H9 (cell line): ENCODE measurements around the gene MVB12A. TPM values are rescaled to one million over a fixed set of nuclear protein-coding genes. Genes with fewer than 3 reads are reported as not detected.

ENCODE experiments used
- DNase-seq: peaks from one replicate; pipeline ENCODE4 v3.0.0-alpha.2; 2017
- H2AFZ ChIP-seq: one replicate; pipeline ENCODE4 v1.6.1; 2013; ENCODE audit warnings: mild to moderate bottlenecking, low read length, control low read depth, moderate library complexity
- H2AK5ac ChIP-seq: 2 replicates; pipeline ENCODE4 v1.6.1; 2013; ENCODE audit warnings: low read length, control low read depth, mixed read lengths; ENCODE audit not compliant: insufficient read length
- H2BK120ac ChIP-seq: one replicate; pipeline ENCODE4 v1.6.1; 2013; ENCODE audit warnings: low read depth, mild to moderate bottlenecking, low read length, control low read depth, inconsistent platforms; ENCODE audit not compliant: poor library complexity, severe bottlenecking
- H2BK12ac ChIP-seq: 2 replicates; pipeline ENCODE4 v1.6.1; 2013; ENCODE audit warnings: low read length, control low read depth, mixed read lengths, low read depth; ENCODE audit not compliant: insufficient read length
- H2BK15ac ChIP-seq: 2 replicates; pipeline ENCODE4 v1.6.1; 2013; ENCODE audit warnings: low read depth, low read length, control low read depth
- H2BK20ac ChIP-seq: one replicate; pipeline ENCODE4 v1.6.1; 2013; ENCODE audit warnings: low read depth, mild to moderate bottlenecking, low read length, control low read depth, inconsistent platforms; ENCODE audit not compliant: poor library complexity, severe bottlenecking
- H2BK5ac ChIP-seq: 2 replicates; pipeline ENCODE4 v1.6.1; 2013; ENCODE audit warnings: low read length, control low read depth, mixed read lengths; ENCODE audit not compliant: insufficient read length
- H3K14ac ChIP-seq: 2 replicates; pipeline ENCODE4 v1.6.1; 2013; ENCODE audit warnings: low read length, control low read depth; ENCODE audit not compliant: insufficient read depth
- H3K18ac ChIP-seq: 2 replicates; pipeline ENCODE4 v1.6.1; 2013; ENCODE audit warnings: low read depth, mild to moderate bottlenecking, mixed read lengths, low read length, control low read depth; ENCODE audit not compliant: insufficient read length
- H3K23ac ChIP-seq: 2 replicates; pipeline ENCODE4 v1.6.1; 2013; ENCODE audit warnings: low read length, control low read depth, mixed read lengths, low read depth; ENCODE audit not compliant: insufficient read length
- H3K23me2 ChIP-seq: 2 replicates; pipeline ENCODE4 v1.6.1; 2013; ENCODE audit warnings: low read depth, mild to moderate bottlenecking, mixed read lengths, low read length, control low read depth; ENCODE audit not compliant: insufficient read length, poor library complexity, severe bottlenecking
- H3K27ac ChIP-seq: 2 replicates; pipeline ENCODE4 v1.5.1; 2013; ENCODE audit warnings: low read length, control low read depth, mixed read lengths, low read depth; ENCODE audit not compliant: insufficient read length
- H3K27me3 ChIP-seq: 2 replicates; pipeline ENCODE4 v1.6.1; 2013; ENCODE audit warnings: low read length, control low read depth, inconsistent platforms; ENCODE audit not compliant: insufficient read depth
- H3K4ac ChIP-seq: 2 replicates; pipeline ENCODE4 v1.6.1; 2013; ENCODE audit warnings: low read depth, mild to moderate bottlenecking, control low read depth, inconsistent platforms, low read length, moderate library complexity
- H3K4me1 ChIP-seq: 2 replicates; pipeline ENCODE4 v1.6.1; 2013; ENCODE audit warnings: low read length, control low read depth, inconsistent platforms; ENCODE audit not compliant: insufficient read depth
- H3K4me2 ChIP-seq: 2 replicates; pipeline ENCODE4 v1.6.1; 2013; ENCODE audit warnings: low read length, control low read depth, mixed read lengths; ENCODE audit not compliant: insufficient read length, insufficient read depth
- H3K56ac ChIP-seq: 2 replicates; pipeline ENCODE4 v1.6.1; 2013; ENCODE audit warnings: low read depth, mild to moderate bottlenecking, mixed read lengths, low read length, control low read depth; ENCODE audit not compliant: insufficient read length
- H3K79me1 ChIP-seq: 2 replicates; pipeline ENCODE4 v1.6.1; 2013; ENCODE audit warnings: low read depth, mild to moderate bottlenecking, moderate library complexity, low read length, control low read depth, inconsistent platforms; ENCODE audit not compliant: insufficient read depth, poor library complexity, severe bottlenecking
- H3K79me2 ChIP-seq: 2 replicates; pipeline ENCODE4 v1.6.1; 2013; ENCODE audit warnings: low read length, control low read depth, inconsistent platforms; ENCODE audit not compliant: insufficient read depth
- H3K9ac ChIP-seq: 2 replicates; pipeline ENCODE4 v1.6.1; 2013; ENCODE audit warnings: low read length, control low read depth, mixed read lengths; ENCODE audit not compliant: insufficient read length; ENCODE audit errors: extremely low read depth
- H3K9me3 ChIP-seq: one replicate; pipeline ENCODE4 v1.6.1; 2013; ENCODE audit warnings: low read depth, low read length, inconsistent platforms; ENCODE audit not compliant: control insufficient read depth
- H3T11ph ChIP-seq: one replicate; pipeline ENCODE4 v1.6.1; 2013; ENCODE audit warnings: mild to moderate bottlenecking, low read length, control low read depth, inconsistent platforms
- H4K20me1 ChIP-seq: one replicate; pipeline ENCODE4 v1.6.1; 2013; ENCODE audit not compliant: control insufficient read depth, insufficient read length, insufficient read depth
- H4K5ac ChIP-seq: 2 replicates; pipeline ENCODE4 v1.6.1; 2013; ENCODE audit warnings: low read depth, mild to moderate bottlenecking, mixed read lengths, low read length, control low read depth; ENCODE audit not compliant: insufficient read length
- H4K8ac ChIP-seq: replicated peaks from 2 replicates; pipeline ENCODE4 v1.6.1; 2013; ENCODE audit warnings: low read length, control low read depth, mixed read lengths, low read depth; ENCODE audit not compliant: insufficient read length
- H4K91ac ChIP-seq: 2 replicates; pipeline ENCODE4 v1.6.1; 2013; ENCODE audit warnings: low read depth, mild to moderate bottlenecking, moderate library complexity, mixed read lengths, low read length, control low read depth; ENCODE audit not compliant: insufficient read length
- H3K27ac Mint-ChIP-seq, 3 experiments: 2 replicates in 2 of 3; 3 replicates in 1 of 3; pipeline ENCODE4 v1.8.0; 2020 to 2021; ENCODE audit warnings: mixed read lengths in 3 of 3, mild to moderate bottlenecking in 1 of 3, moderate library complexity in 1 of 3
- H3K27me3 Mint-ChIP-seq: 2 replicates; pipeline ENCODE4 v1.8.0; 2021; ENCODE audit warnings: low read depth, mild to moderate bottlenecking, moderate library complexity, mixed read lengths
- H3K36me3 Mint-ChIP-seq, 3 experiments: 2 replicates in 2 of 3; 3 replicates in 1 of 3; pipeline ENCODE4 v1.8.0; 2020 to 2021; ENCODE audit warnings: low read depth in 3 of 3, mixed read lengths in 3 of 3; ENCODE audit not compliant: insufficient read depth in 1 of 3
- H3K4me1 Mint-ChIP-seq, 2 experiments: 2 replicates each; pipeline ENCODE4 v1.8.0; 2020; ENCODE audit warnings: mixed read lengths in 2 of 2
- H3K4me3 Mint-ChIP-seq, 2 experiments: 2 replicates in 1 of 2; 3 replicates in 1 of 2; pipeline ENCODE4 v1.8.0; 2020 to 2021; ENCODE audit warnings: mild to moderate bottlenecking in 2 of 2, mixed read lengths in 2 of 2, moderate library complexity in 1 of 2
- H3K9me3 Mint-ChIP-seq, 2 experiments: 2 replicates in 1 of 2; 3 replicates in 1 of 2; pipeline ENCODE4 v1.8.0; 2020; ENCODE audit warnings: mild to moderate bottlenecking in 2 of 2, mixed read lengths in 2 of 2, moderate library complexity in 1 of 2
- WGBS: extraction: QIAGEN DNeasy Blood & Tissue Kit; methylation state at CpG from one replicate; pipeline ENCODE4 v1.1.7; 2013; ENCODE audit warnings: missing lambda C conversion rate, low lambda C conversion rate, mixed read lengths; ENCODE audit not compliant: insufficient read length; ENCODE audit errors: extremely low coverage; 5-methylcytosine and 5-hydroxymethylcytosine counted together
- total RNA-seq: library from RNA; stranded (reverse); gene quantifications from 2 replicates; pipeline ENCODE4 v1.2.1, GENCODE V29; 2021
- TF ChIP-seq, protein P1 (sequence below): fragments of 200-600 bp; sonication (generic); conservative IDR thresholded peaks from 3 replicates; pipeline ENCODE4 v1.8.0; 2021; ENCODE audit warnings: antibody characterized with exemption, mild to moderate bottlenecking

The MVB12A gene
- total RNA-seq, 1 experiment from 2014 or later, result 50.4 TPM

- WGBS, result no CpG with 5 or more reads among the region's 8 CpGs
- H3K4me3 Mint-ChIP-seq, result no peak overlapping the region
Observed at GRCh38 chr19:17441241-17442021, 21.6 kb downstream of the MVB12A start.

More at GRCh38 chr19:17441241-17442021, 21.6 kb downstream of the MVB12A start:
- no peak overlapping the region for H4K5ac ChIP-seq
- no peaks in the 10 kb centered on the region for H3K79me1 ChIP-seq
- Mint-ChIP-seq H3K4me1 (no peaks in the 10 kb centered on the region), H3K27me3 (peaks cover 3% of the 10 kb centered on the region), H3K9me3 (peaks cover 0 to 5% of the 10 kb centered on the region in 2 experiments; a peak in 3 of 5 replicates), H3K27ac (no peak overlapping the region), H3K36me3 (peaks cover 0 to 7% (median 0%) of the 10 kb centered on the region in 3 experiments; a peak in 3 of 7 replicates)
- H3K23ac ChIP-seq, result no peak overlapping the region
- peak; percentile 56 for DNase-seq
- H3T11ph ChIP-seq, result no peak overlapping the region
- H2AFZ ChIP-seq, result no peak overlapping the region
- H2BK20ac ChIP-seq, result no peak overlapping the region
- no peak overlapping the region for H2BK12ac ChIP-seq
- no peak overlapping the region for H3K9ac ChIP-seq
- H3K79me2 ChIP-seq, result no peaks in the 10 kb centered on the region
- H4K8ac ChIP-seq, result no peak overlapping the region
- no peak overlapping the region for H3K4me2 ChIP-seq
- no peak overlapping the region for H3K14ac ChIP-seq
- H2AK5ac ChIP-seq, result no peak overlapping the region
- TF ChIP-seq, protein P1, sequence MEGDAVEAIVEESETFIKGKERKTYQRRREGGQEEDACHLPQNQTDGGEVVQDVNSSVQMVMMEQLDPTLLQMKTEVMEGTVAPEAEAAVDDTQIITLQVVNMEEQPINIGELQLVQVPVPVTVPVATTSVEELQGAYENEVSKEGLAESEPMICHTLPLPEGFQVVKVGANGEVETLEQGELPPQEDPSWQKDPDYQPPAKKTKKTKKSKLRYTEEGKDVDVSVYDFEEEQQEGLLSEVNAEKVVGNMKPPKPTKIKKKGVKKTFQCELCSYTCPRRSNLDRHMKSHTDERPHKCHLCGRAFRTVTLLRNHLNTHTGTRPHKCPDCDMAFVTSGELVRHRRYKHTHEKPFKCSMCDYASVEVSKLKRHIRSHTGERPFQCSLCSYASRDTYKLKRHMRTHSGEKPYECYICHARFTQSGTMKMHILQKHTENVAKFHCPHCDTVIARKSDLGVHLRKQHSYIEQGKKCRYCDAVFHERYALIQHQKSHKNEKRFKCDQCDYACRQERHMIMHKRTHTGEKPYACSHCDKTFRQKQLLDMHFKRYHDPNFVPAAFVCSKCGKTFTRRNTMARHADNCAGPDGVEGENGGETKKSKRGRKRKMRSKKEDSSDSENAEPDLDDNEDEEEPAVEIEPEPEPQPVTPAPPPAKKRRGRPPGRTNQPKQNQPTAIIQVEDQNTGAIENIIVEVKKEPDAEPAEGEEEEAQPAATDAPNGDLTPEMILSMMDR, result peak; percentile 75
- H4K20me1 ChIP-seq, result no peaks in the 10 kb centered on the region
- no peak overlapping the region for H2BK15ac ChIP-seq
- no peak overlapping the region for H2BK120ac ChIP-seq
- H2BK5ac ChIP-seq, result no peak overlapping the region
- H3K18ac ChIP-seq, result no peak overlapping the region
- no peak overlapping the region for H3K27ac ChIP-seq
- H3K56ac ChIP-seq, result no peak overlapping the region
- no peaks in the 10 kb centered on the region for H3K4me1 ChIP-seq
- no peaks in the 10 kb centered on the region for H3K9me3 ChIP-seq
- no peaks in the 10 kb centered on the region for H3K23me2 ChIP-seq
- no peaks in the 10 kb centered on the region for H3K27me3 ChIP-seq
- H3K4ac ChIP-seq, result no peak overlapping the region
- H4K91ac ChIP-seq, result no peak overlapping the region
